HG03135 (cell line): ENCODE data around the gene CD209.

Experiments
- ATAC-seq: cut with Tn5 transposase; IDR thresholded peaks from one replicate; pipeline ENCODE4 v1.9.1; 2021; ENCODE audit warnings: mild to moderate bottlenecking, moderate library complexity; ENCODE audit not compliant: unreplicated experiment

The CD209 gene

GRCh38 chr19:7739211-7739755 lies 8.1 kb downstream of the CD209 start:
- no peak for ATAC-seq

DNA sequence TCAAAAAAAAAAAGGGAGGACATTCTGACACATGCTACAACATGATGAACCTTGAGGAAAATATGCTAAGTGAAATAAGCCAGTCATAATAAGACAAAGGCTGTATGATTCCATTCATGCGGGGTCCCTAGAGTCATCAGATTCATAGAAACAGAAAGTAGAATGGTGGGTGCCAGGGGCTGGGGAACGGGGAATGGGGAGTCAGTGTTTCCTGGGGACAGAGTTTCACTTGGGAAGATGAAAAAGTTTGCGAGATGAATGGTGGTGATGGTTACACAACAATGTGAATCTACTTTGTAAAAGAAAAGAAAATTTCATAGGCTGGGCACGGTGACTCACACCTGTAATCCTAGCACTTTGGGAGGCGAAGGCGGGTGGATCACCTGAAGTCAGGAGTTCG lies 9.3 kb downstream of the CD209 start:
- no peak for ATAC-seq

- ATAC-seq, result no peak
Measured at GRCh38 chr19:7737215-7737614, 10.1 kb downstream of the CD209 start.

GRCh38 chr19:7736148-7736547 lies 11.2 kb downstream of the CD209 start:
- ATAC-seq, result no peak

- no peak for ATAC-seq
Measured at GRCh38 chr19:7734220-7735203, 12.8 kb downstream of the CD209 start.

DNA sequence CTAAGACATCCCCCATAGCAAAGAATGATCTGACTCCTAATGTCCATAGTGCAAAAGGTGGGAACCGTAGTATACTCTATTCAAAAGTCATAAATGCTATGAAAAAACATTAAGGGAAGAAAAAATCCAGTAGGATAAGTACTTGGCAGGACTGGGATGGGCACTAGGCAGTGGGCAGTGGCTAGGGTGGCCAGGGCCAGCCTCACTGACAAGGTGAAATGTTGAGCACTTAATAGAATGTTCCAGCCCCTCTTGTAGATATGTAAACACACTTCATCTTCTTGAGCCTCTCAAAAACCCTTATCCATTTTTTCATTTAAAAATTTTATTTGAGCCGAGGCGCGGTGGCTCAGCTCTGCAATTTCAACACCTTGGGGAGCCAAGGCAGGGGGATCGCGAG lies 14.0 kb downstream of the CD209 start:
- ATAC-seq, result no peak

DNA sequence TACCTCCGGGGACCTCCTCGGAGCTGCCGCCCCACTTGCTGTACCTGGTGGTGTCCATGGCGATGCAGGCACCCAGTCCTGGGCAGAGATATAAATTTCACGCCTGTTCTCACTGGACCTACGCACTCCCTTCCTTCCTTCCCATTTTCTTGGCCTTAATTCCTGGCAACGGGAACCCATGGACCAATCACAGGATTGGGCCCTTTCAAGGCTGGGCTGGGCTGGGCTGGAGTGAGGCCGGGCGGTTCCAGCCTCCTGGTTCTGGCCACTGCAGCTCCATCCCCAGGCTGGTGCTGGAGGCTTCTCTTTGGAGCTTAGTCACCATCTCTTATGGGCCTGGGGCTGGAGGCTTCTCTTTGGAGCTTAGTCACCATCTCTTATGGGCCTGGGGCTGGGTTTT lies 15.3 kb downstream of the CD209 start, which contains the start of gene CLEC4G:
CLEC4G (minus strand) TSS at position 66 of the 400 bp plus-strand sequence; CDS start at position 58, 8 bp downstream.
- ATAC-seq, result no peak

GRCh38 chr19:7731615-7732014 lies 15.7 kb downstream of the CD209 start:
- ATAC-seq, result no peak

DNA sequence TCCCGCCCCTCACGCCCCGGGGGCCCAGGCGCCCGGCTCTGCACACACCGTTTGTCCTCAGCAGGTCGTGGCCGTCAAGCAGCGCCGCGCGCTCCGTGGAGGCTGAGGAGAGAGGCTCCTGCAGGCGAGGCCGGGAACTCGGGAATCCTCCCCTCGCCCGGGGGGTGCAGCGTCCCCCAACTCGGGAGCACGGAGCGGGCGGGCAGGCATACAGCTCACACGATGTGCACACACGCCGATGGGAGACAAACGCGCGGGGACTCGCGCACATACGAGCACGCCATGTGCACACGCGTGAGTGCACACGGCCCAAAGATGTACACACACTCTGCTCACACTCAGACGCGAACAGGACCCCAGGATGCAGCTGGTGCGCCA lies 16.1 kb downstream of the CD209 start:
- no peak for ATAC-seq

DNA sequence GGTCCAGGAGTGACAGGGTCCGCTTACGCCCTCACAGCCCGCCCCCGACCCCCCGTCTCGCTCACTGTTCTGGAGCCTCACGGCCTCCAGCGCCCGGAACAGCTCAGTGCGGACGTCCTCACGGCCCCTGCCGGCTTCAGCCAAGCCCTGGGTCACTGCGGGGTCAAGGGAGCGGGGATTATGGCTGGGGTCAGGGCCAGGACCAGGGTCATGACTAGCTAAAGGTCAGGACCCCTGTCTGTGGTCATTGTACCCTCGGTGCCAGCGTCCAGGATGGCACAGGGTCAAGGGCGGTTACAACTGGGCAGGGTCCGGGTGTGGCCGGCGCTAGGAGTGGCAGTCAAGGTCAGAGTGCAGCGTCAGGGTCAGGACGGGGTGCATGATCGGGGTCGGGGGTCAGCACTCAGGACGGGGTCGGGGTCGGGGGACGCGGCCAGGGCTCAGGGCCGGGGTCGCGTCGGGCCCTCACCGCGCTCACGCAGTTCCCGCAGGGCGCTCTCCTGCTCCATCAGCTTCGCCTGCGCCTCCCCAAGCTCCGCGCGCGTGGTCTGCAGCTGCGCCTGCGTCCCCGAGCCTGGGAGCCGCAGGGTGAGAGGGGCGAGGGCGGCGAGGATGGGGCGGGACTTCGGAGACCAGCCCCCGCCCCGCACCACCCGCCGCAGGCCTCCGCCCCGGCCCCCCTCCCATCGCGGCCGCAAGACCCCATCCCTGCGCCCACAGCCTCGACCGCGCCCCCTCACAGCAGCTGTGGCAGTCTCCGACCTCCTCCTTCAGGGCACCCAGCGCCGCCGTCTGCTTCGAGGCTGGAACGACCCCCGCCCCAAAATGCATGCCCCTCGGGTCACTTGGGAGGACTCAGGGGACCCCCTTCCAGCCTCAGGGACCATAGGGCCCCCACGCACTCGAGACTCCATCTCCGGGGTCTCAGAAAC lies 16.8 kb downstream of the CD209 start:
- ATAC-seq, result no peak

DNA sequence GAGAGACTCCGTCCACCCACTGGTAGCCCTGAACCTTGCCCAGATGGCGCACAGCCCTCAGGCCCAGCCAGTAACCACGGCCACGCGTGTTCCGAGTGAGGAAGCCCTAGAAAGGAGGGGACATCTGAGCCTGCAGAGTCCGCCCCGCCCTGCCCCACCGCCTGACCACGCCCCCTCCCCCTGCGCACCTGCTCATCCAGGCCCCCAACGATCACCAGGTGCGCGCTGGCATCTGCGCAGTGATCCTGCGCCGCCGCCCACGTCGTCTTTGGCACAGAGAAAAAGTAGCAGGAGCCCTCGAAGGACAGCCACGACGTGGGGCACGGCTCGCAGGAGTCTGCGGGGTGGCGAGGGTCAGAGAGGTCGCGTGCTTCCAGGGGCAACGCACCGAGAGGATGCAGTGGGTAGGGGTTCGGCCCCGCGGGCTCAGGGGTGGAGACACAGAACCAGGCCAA lies 17.5 kb downstream of the CD209 start:
- ATAC-seq, result no peak

GRCh38 chr19:7729211-7729610 lies 18.1 kb downstream of the CD209 start:
- no peak for ATAC-seq

GRCh38 chr19:7725791-7726190 lies 21.5 kb downstream of the CD209 start:
- ATAC-seq, result no peak

DNA sequence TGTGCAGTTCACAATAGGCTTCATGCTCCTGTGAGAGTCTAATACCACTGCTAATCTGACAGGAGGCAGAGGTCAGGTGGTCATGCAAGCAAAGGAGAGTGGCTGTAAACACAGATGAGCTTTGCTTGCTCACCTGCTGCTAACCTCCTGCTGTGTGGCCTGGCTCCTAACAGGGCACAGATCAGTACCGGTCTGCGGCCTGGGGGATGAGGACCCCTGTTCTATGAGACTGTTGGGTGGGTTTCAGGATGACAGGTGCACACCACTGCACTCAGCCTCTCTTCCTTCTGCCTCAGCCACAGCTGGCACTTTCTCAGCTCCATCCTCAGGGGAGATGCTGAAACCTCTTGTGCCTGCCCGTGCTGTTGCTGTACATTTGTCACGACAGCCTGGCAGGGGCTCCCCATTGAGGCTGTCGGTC lies 25.1 kb downstream of the CD209 start:
- ATAC-seq, result no peak

DNA sequence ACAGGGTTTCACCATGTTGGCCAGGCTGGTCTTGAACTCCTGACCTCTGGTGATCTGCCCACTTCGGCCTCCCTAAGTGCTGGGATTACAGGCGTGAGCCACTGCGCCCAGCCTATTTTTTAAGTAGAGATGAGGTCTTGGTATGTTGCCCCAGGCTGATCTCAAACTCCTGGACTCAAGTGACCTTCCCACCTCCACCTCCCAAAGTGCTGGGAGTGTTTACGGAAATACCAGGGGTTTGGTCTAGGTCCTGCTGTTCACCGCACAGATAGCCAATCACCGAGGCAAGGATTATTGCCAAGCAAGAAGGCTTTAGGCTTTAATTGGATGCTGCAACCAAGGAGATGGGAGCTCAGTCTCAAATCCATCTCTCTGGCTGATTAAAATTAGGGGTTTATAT lies 27.0 kb downstream of the CD209 start:
- ATAC-seq, result no peak

- ATAC-seq, result no peak
Measured at GRCh38 chr19:7718668-7719067, 28.7 kb downstream of the CD209 start.

DNA sequence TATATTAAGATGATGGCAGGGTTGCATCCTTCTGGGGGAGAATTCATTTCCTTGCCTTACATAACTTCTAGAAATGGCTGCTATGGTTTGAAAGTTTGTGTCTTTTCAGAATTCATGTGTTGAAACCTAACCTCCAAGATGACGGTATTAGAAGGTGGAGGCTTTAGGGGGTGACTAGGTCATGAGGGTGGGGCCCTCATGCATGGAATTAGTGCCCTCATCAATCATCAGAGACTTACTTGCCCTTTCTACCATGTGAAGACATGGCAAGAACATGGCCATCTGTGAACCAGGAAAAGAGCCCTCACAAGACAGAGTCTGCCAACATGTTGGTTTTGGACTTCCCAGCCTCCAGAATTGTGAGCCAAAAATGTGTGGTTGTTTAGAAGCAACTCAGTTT lies 30.6 kb downstream of the CD209 start:
- ATAC-seq, result no peak

DNA sequence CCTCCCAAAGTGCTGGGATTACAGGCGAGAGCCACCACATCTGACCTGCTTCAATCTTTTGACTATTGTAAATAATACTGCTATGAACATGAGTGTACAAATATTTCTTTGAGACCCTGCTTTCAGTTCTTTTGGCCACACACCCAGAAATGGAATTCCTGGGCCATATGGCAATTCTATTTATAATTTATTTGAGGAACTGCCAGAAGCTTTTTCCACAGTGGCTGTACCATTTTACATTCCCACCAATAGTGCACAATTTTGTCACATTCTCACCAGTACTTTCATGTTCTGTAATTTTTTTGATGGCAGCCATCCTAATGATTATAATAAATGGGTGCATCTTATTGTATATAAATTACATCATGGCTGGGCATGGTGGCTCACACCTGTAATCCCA lies 31.7 kb downstream of the CD209 start:
- no peak for ATAC-seq

DNA sequence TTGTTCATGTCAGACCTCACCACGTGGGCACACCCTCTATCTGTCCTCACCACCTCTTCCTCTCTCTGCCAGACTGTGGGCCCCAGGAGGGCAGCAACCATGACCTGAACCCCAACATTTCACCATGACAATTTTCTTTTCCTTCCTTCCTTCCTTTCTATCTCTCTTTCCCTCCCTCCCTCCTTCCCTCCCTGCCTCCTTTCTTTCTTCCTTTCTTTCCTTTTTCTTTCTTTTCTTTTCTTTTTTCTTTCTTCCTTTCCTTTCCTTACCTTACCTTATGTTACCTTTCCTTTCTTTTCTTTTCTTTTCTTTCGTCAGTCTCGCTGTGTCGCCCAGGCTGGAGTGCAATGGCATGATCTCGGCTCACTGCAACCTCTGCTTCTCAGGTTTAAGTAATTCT lies 36.7 kb downstream of the CD209 start:
- ATAC-seq, result no peak

GRCh38 chr19:7709932-7710460 lies 37.3 kb downstream of the CD209 start:
- ATAC-seq, result no peak

GRCh38 chr19:7706955-7707456 lies 40.3 kb downstream of the CD209 start:
- ATAC-seq, result no peak
